NB4 (cell line): ENCODE data around the gene PARP8.

ENCODE experiments used
- DNase-seq: peaks from one replicate; pipeline ENCODE4 v3.0.0; 2010; ENCODE audit warnings: low read depth
- H3K4me3 ChIP-seq: one replicate; pipeline ENCODE4 v1.5.1; 2011; ENCODE audit warnings: mild to moderate bottlenecking, low read depth, low read length, moderate library complexity
- MYC ChIP-seq: IDR thresholded peaks from 2 replicates; pipeline ENCODE4 v1.6.1; 2011; ENCODE audit warnings: low read depth, low read length
- POLR2A ChIP-seq: IDR thresholded peaks from 2 replicates; pipeline ENCODE4 v1.6.1; 2011; ENCODE audit warnings: mild to moderate bottlenecking; ENCODE audit not compliant: insufficient read length; ENCODE audit errors: extremely low read depth
- TF ChIP-seq, protein P1 (sequence below): IDR thresholded peaks from 2 replicates; pipeline ENCODE4 v1.6.1; 2011; ENCODE audit warnings: low read depth, low read length
- TF ChIP-seq, protein P2 (sequence below): IDR thresholded peaks from one replicate; pipeline ENCODE4 v1.5.1; 2012; ENCODE audit warnings: low read depth, low read length

Gene PARP8

DNA sequence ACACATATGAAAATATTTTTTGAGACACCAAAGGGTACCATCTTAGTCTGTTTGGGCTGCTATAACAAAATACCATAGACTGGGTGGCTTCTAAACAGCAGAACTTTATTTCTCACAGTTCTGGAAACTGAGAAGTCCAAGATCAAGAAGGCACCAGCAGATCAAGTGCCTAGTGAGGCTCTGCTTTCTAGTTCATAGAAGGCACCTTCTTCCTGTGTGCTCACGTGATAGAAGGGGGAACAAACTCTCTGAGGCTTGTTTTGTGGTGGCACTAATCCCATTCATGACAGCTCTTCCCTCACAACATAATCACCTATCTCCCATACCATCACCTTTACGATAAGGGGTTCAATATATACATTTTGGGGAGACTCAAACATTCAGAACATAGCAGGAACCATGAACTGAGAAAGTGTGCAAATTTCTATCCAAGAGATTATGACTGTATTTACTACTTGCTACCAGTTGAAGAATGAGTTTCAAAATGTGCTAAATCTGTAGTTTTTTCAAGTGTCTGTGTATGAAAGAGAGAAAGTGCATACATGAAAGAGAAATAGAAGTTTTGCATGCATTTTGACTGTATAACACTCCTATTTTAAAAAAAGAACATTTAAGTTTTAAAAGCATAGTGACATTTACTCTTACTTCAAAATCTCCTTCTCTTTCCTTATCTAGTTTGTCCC, 207.3 kb downstream of the PARP8 start:
- DNase-seq = no peak
- TF ChIP-seq POLR2A (no peak), MYC (no peak)
- TF ChIP-seq, protein P1, sequence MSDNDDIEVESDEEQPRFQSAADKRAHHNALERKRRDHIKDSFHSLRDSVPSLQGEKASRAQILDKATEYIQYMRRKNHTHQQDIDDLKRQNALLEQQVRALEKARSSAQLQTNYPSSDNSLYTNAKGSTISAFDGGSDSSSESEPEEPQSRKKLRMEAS = no peak
- TF ChIP-seq, protein P2, sequence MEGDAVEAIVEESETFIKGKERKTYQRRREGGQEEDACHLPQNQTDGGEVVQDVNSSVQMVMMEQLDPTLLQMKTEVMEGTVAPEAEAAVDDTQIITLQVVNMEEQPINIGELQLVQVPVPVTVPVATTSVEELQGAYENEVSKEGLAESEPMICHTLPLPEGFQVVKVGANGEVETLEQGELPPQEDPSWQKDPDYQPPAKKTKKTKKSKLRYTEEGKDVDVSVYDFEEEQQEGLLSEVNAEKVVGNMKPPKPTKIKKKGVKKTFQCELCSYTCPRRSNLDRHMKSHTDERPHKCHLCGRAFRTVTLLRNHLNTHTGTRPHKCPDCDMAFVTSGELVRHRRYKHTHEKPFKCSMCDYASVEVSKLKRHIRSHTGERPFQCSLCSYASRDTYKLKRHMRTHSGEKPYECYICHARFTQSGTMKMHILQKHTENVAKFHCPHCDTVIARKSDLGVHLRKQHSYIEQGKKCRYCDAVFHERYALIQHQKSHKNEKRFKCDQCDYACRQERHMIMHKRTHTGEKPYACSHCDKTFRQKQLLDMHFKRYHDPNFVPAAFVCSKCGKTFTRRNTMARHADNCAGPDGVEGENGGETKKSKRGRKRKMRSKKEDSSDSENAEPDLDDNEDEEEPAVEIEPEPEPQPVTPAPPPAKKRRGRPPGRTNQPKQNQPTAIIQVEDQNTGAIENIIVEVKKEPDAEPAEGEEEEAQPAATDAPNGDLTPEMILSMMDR = no peak
- no peak overlapping the region for H3K4me3 ChIP-seq

DNA sequence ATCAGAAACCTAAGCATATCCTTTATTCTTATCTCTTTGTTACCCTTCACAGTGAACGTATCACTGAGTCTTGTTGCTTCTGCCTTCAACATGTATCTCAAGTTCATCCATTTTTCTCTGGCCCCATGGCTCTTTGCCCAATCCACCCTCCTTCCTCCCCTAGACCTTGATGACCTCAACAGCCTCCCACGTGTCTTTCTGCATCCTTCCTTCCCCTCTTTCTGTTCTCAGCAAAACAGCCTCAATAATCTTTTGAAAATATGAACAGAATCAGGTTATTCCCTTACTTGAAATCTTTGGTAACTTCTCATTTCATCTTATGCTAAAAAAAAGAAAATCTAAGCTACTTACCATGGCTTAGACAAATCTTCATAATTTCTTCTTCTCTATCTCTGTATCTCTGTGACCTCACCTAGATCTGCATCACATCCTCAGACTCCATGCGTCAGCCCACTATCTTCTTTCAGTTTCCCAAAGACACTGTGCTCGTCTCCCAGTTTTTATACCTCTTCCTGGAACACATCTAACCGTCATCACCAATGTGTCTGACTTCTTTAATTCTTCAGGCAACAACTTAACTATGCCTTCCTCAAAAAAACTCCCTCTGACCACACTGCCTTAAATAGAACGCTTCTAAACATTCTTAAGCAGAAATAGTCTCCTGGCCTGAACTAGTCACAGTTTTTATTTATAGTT, 208.0 kb downstream of the PARP8 start:
- peak; percentile 18 for DNase-seq
- no peak overlapping the region for H3K4me3 ChIP-seq
- no peak for TF ChIP-seq POLR2A
- TF ChIP-seq, protein P1 = peak; percentile 79

DNA sequence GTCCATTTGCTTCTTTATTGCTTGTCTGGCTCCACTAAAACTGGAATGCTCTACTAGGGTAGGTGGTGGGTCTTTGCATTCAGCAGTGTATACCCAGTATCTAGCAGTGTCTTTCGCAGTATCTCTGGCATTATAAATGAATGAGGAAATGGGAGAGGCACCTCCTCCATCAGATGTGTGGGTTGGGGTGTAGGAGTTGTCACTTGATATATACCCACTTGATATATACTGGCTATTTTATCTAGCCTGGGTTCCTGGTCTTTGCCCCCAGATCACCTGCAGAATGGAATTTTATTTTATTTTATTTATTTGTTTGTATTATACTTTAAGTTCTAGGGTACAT, 208.5 kb downstream of the PARP8 start:
- H3K4me3 ChIP-seq = no peak overlapping the region
- TF ChIP-seq, protein P1 = no peak
- TF ChIP-seq, protein P2 = no peak
- TF ChIP-seq POLR2A (no peak), MYC (no peak)
- no peak for DNase-seq

DNA sequence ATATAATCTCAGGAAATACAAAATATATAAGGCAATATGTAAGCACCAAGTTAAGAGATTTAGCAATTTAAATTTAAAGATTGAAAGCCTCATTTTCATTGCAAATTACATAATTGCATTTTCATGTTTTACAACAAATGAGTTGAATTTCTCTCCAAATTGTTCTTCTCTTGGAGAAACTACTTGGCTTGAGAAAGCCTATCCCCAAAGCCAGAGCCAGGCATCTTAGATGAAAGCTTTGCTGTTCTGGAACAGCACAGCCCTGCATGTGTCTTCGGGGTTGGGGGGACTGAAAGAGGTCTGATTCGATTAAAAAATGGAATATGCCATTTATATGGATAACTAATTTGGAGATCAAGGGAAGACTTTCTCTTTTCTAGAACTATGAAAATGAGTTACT, 212.0 kb downstream of the PARP8 start:
- DNase-seq = no peak
- no peak for TF ChIP-seq POLR2A
- TF ChIP-seq, protein P1 = no peak
- TF ChIP-seq, protein P2 = no peak
- TF ChIP-seq MYC = no peak
- H3K4me3 ChIP-seq = no peak overlapping the region

DNA sequence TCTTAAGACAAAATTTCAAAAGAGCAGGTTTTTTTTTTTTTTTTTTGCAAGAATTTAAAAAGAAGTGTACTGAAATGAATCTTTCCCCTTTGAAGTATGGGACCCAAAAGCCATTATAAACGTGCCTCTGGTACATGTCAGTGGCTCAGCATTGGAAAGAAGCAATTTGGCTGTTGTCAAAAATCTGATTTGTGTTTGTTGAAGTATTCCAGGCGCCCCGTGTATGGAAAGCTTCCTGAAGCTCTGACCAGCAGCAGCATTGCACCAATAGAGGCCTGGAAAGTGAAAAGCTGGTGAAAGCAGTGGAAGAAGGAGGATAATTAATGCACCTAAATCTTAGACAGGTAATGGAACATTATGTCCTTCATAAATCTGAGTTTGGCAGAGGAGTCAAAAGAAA, 215.0 kb downstream of the PARP8 start:
- DNase-seq = no peak
- H3K4me3 ChIP-seq = no peak overlapping the region
- TF ChIP-seq MYC (no peak), POLR2A (no peak)
- TF ChIP-seq, protein P2 = no peak
- TF ChIP-seq, protein P1 = no peak

DNA sequence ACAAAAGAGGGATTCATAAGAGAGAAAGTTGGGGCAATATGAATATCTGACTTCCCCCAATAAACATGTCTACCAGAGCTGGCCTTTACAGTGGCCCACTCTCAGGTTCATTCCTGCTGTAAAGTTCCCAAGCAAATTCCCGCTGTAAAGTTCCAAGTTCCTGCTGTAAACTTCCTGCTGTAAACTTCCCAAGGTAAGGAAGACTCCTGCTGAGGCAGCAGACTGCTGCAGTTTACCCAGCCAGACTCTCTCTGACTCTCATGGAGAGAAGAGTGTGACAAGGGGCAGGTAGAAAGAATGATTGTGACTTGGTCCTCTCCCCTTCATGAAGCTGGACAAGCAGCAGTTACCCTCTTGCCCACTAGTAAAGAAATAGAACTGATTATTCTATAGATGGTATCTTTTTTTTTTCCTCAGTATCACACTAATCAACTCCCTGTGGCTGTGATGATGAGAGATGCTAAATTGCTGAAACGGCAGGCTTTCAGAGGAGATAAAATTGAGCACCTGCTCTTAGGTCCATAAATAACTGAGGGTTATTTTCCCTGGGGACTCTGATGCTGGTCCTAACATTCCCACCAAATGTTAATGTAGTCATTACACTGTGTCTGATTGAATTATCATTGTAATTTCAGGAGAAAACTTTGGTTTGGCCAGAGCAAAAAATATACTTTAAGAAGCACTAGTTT, 220.4 kb downstream of the PARP8 start:
- TF ChIP-seq, protein P2 = no peak
- TF ChIP-seq MYC (no peak), POLR2A (no peak)
- TF ChIP-seq, protein P1 = no peak
- no peak overlapping the region for H3K4me3 ChIP-seq
- no peak for DNase-seq
